ENCODE measurements around the gene SNCG.
"Not testable (repeated sequence)": the region's sequence is repeated elsewhere in the genome, so short reads cannot be mapped to it uniquely, and the experiment has no call there.

The SNCG gene

DNA sequence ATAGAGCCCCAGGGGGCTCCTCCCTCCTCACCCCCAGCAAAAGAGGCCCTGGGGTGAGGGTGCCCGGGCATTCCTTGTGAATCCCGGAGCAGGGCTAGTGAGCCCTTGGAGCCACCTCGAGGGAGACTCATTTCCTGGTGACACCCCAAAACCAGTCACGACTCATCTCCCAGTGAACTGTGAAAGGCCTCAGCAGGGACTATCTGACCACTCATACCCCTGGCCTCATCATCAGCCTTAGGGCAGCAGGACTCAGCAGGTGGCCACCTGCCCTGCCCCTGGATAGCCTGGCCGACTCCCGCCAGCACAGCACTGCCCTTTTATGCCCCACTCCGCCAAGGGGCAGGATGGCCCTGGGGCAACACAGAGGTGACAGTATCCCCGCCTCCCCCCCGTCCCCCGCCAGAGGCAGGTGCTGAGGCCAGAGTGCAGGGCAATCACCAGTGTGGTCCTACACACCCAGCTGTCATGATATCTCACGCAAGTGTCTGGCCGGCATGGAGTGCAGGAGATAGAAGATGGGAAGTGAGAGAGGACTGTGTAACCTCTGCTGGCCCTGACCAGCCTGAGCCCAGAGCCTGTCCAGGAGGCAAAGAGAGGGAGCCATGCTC is 3.2 kb downstream of the SNCG start:
- DNase-seq = no peak

- no peak for DNase-seq
These were observed 4.0 kb downstream of the SNCG start for GRCh38 chr10:86962136-86962980.

DNA sequence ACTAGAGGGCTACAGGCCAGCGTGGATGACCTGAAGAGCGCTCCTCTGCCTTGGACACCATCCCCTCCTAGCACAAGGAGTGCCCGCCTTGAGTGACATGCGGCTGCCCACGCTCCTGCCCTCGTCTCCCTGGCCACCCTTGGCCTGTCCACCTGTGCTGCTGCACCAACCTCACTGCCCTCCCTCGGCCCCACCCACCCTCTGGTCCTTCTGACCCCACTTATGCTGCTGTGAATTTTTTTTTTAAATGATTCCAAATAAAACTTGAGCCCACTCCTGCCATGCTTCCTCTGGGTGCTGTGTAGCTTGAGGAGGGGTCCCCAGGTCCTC is 4.5 kb downstream of the SNCG start:
- no peak for DNase-seq

GRCh38 chr10:86963341-86963919 is 5.0 kb downstream of the SNCG start:
- DNase-seq = no peak

DNA sequence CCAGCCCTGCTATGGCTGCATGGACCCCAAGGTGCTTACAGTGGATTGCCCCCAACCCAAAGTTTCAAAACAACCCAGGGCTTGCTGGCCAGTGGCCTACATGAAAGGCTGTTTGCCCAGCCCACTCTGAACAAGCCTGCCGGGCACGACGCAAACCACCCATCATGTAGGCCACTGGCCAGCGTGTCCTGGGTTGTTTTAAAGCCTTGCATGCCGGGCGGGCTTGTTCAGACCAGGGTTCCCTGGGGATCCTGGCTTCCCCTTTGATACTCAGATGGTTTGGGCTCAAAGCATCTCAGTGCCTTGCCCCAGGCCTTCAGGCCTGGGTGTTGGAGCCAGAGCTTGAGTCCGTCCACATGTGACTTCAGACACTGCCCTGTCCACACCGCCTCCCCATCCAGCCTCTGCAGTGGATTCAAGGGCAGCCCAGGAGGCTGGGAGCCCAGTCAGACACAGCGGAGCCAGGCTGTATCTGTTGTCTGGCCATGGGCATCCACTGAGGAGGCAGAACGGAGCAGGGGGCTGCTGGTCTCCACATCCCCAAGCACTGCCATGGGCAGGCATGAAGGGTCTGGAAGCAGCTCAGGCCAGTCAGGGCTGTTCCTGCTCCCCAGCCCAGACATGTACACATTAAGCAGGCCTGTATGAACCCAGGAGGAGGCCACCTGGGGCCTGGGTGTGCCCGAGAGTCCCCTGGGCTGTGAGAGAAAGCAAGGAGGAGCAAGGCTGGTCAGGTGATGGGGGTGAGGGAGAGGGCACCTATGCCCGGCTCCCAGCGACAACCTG is 5.9 kb downstream of the SNCG start:
- no peak for DNase-seq

- no peak for DNase-seq
These were observed 6.4 kb downstream of the SNCG start for GRCh38 chr10:86964847-86965190.

DNA sequence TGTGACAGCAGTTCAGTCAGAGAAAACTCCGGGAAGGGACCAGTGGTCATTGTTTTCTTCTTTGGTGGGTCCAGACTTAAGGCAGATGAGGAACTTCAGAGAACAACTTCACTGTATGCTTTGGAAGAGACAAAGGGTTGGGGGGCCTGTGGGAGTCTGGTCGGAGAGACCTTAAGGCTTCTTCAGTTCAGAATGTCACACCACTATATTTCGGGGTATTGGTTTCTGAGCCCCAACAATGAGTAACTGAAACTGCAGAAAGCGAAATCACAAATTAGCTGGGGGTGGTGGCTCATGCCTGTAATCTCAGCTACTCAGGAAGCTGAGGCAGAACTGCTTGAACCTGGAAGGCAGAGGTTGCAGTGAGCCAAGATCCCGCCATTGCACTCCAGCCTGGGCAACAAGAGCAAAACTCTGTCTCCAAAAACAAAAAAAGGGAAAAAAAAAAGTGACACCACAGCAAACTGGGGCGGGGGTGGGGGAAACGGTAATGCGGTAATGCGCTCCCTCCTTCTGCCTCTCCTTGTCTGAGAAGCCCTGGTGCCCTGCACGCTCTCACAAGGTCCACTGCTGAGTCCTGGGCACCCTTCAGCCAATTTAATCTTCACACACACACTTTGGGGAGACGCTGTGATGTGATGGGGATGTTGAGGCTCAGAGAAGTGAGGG is 7.7 kb downstream of the SNCG start:
- DNase-seq = no peak

DNA sequence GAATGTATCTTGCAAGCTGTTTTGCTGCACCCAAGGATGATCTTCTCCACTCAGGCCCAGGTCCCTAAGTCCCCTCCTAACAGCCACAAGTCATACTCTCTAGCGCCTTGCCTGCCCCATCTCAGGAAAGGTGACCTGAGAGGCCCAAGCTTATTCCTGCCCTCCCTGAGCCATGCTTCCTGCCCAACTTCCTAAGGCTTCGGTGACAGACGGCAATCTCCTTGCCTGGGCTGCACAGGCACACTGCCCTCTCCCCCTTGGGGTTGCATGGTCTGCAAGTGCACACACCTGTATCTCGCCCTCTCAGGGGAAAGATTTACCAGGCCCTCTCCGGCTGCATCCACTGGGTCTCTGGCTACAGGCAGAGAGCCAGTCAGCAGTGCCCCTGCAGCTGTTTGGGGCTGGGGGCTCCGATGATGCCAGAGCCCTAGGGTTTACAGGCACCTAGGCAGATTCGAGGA is 9.1 kb downstream of the SNCG start:
- DNase-seq = no peak

DNA sequence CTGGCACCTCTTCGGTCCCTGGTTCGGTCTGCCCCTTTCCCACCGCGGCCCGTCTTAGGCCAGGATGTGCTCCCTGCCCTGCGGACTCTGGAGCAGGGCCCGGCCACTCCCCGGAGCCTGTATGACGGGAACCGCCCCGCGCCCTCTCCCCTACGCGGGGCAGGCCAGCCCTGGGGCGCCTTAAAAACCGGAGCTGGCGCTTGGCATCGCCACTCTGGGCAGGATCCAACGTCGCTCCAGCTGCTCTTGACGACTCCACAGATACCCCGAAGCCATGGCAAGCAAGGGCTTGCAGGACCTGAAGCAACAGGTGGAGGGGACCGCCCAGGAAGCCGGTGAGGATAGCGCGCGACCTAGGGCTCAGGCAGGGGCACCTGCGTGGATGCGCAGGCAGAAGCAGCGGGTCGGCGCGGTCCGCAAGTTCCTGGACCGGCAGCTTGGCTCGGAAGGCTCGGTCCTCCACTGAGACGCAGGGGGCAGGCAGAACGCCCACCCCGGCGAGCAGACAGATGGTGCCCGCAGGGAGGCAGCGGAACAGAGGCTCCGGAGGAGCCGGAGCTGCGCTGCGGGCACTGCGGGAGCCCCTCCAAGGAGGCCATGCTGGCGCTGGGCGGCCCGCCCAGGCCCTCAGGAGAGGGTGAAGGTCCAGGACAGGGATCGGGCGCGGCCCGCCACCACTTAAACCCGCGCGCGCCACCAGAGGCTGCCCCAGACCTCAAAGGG is 10.0 kb downstream of the SNCG start, which contains the start of gene ADIRF:
Gene ADIRF, plus strand, starts transcription at position 212 of the 723 bp plus-strand sequence. Its CDS starts 63 bp downstream, at position 275.
- DNase-seq = no peak

DNA sequence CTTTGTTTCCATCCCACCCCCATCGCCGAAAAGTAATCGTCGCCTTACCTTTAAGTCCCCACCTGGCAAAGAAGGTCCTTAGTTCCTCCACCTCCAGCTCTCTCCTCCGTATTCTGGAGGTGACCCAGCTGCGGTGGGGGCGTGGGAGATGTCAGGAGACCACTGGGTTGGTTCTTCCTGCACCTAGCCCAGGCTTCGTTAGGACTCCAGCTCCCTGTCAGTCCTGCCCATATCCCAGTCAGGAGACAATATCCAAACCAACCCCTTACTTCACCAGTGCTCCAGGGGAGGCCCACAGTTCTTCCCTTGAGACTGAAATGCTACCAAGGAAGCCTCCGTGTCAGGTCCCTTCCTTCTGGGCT is 10.6 kb downstream of the SNCG start:
- DNase-seq = no peak

DNA sequence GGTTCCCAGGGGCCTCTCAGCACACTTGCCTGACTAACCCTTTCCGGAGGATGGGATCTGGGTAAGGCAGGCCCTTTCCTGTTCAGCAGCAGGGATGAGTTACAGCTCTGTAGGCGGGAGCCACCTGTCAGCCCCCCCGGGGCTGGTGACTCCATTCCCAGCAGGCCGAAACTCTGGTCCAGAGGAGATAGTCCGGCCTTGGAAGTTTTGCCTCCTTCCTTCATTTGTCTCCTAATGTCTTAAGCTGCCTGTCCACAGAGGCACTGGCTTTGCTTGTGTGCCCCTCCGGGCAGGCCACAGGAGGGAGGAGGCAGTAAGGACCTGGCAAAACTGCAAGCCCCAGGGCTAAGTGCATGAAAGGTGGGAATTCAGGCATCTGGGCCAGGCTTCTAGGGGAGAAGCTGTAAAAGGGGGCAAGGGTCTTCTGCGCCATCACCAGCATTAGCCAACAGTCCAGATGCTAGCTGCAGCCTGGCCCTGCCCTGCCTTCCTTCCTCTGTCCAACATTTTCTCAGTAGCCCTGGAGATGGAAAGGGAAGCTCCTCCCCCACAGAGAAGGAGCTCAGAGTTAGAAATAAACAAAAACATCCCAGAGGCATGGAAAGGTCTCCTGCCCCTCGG is 11.1 kb downstream of the SNCG start:
- no peak for DNase-seq

DNA sequence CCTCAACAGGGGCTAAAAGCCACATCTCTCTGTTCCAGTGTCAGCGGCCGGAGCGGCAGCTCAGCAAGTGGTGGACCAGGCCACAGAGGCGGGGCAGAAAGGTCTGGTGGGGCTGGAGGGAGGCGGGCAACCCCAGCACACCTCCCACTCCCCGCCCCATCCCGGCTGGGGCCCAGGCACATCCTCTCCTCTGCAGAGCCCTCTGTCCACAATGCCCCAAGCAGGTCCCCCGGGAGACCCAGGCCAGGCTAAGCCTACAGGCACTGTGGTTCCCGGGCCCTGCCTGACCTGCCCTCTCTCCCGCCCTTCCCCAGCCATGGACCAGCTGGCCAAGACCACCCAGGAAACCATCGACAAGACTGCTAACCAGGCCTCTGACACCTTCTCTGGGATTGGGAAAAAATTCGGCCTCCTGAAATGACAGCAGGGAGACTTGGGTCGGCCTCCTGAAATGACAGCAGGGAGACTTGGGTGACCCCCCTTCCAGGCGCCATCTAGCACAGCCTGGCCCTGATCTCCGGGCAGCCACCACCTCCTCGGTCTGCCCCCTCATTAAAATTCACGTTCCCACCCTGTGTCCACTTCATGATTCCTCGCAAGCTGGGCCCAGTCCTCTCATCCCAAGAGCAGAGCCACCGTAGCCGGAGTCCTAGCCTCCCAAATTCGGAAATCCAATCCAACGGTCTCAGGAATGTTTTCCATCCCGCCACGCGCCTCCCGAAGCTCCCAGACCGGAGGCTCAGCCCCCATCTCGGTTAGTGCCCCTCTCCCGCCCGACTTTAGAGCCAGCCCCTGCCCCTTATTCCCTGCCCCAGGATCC is 12.0 kb downstream of the SNCG start:
- no peak for DNase-seq

DNA sequence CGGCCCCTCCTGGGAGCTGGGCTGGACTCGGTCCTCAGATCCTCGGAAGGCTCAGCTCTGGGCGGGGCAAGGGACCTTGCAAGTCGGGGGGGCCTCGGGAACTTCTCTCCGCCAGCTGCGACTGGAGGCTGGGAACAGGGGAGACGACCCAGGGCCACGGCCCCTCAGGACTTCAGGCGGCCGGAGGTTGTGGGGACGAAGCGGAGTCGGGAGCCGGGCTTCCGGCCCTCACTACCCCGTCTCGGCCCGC is 12.5 kb downstream of the SNCG start:
- DNase-seq = no peak

DNA sequence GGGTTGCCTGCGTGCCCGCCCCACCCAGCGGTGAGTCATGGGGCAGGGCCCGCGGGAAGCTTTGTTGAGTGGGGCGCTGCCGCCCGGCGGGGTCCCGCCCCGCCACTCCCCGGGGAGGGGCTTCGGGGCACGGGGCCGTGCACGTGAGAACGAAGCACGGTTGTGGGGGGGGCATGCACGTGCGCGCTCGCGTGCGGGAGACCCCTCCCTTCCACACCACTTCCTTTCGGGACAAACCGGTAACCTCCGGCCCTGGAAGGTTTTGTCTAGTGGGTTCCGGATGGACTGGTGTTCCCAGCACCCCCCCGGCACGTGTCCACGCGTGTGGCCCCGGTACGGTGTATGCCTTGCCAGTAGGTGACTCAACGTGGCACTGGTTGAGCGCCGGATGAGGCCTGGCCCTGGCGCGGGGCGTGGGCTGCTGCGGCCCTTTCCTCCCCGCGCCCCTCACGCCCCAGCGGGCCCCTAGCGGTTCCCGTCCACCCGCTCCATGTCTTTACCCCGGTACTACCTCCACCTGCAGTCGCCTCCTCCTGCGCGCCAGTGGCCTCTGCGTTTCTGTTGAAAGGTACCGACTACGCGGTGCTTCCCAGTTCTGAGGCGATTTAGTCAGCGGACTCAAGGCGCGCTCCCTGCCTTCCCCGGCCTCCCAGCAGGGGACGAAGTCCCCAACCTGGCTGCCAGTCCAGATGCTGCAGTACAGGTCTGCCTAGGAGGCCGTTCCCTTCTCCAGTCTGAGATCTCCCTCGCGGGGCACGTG is 13.0 kb downstream of the SNCG start:
- peak; percentile 86 for DNase-seq

GRCh38 chr10:86972613-86973380 is 14.4 kb downstream of the SNCG start:
- no peak for DNase-seq

GRCh38 chr10:86974484-86974883 is 16.1 kb downstream of the SNCG start:
- no peak for DNase-seq

DNA sequence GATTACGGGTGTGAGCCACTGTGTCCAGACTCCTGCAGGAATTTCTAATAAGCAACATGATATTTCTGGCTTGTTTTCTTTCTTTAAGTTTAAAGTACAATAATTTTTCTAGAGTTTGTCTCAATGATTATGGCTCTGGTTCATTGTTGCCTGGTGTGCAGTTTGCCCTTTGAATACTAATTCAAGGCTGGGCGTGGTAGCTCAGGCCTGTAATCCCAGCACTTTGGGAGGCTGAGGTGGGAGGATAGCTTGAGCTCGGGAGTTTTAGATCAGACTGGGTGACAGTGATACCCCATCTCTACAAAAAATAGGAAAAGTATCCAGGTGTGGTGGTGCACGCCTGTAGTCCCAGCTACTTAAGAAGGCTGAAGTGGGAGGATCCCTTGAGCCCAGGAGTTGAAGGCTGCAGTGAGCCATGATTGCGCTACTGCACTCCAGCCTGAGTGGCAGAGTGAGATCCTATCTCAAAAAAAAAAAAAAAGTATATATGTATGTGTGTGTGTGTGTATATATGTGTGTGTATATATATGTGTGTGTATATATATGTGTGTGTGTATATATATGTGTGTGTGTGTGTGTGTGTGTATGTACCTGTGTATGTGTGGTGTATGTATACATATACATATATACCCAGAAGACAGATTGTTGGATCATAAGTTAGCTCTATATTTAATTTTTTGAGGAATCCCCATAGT is 18.1 kb downstream of the SNCG start:
- DNase-seq = no peak

- DNase-seq = not testable (repeated sequence)
These were observed 20.1 kb downstream of the SNCG start for GRCh38 chr10:86978457-86978856.

- DNase-seq = no peak
These were observed 21.0 kb downstream of the SNCG start for GRCh38 chr10:86979296-86979818.

Measured in stimulated activated CD4-positive, alpha-beta T cell treated with anti-CD3 and anti-CD28 coated beads, Interleukin-12 subunit alpha, Interleukin-12 subunit beta, amount 100 ng/mL, for 4 hours (primary cell).